NB4 (cell line): ENCODE results near the gene LRRC4.

ENCODE experiments used
- CTCF ChIP-seq: IDR thresholded peaks from one replicate; pipeline ENCODE4 v1.5.1; 2012; ENCODE audit warnings: low read depth, low read length
- MYC ChIP-seq: IDR thresholded peaks from 2 replicates; pipeline ENCODE4 v1.6.1; 2011; ENCODE audit warnings: low read depth, low read length

- TF ChIP-seq CTCF (no peak), MYC (no peak)
Observed at GRCh38 chr7:128017862-128018845, 13.1 kb downstream of the LRRC4 start.
